Measurements from ENCODE around the gene ARSD.
"Not testable (repeated sequence)": the region's sequence is repeated elsewhere in the genome, so short reads cannot be mapped to it uniquely, and the experiment has no call there.

Gene ARSD

DNA sequence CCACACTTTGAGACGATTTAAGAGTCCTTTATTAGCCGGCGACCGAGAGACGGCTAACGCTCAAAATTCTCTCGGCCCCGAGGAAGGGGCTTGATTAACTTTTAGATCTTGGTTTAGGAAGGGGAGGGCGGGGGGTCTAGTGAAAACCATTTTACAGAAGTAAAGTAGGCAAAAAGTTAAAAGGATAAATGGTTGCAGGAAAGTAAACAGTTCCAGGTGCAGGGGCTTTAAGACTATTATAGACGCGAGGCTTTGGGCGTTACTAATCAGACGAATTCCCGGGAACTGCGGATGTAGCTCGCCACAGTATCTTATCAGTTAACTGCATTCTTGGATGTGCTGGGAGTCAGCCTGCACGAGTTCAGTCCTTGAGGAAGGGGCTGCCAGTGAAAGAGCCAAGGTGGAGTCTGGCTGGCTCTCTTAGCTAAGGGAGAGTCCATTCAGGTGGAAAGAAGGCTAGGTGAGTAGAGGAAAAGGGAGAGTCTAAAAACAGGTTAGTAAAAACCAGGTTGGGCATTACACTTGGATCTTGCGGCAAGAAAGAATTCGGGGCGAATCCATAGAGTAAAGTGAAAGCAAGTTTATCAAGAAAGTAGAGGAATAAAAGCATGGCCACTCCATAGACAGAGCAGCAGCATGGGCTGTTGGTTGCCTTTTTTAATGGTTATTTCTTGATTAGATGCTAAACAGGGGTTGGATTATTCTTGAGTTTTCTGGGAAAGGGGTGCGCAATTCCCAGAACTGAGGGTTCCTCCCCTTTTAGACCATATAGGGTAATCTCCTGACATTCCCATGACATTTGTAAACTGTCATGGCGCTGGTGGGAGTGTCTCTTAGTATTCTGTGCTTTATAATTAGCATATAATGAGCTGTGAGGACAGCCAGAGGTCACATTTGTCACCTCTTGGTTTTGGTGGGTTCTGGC lies 38.3 kb downstream of the ARSD start:
- not testable (repeated sequence) for DNase-seq

DNA sequence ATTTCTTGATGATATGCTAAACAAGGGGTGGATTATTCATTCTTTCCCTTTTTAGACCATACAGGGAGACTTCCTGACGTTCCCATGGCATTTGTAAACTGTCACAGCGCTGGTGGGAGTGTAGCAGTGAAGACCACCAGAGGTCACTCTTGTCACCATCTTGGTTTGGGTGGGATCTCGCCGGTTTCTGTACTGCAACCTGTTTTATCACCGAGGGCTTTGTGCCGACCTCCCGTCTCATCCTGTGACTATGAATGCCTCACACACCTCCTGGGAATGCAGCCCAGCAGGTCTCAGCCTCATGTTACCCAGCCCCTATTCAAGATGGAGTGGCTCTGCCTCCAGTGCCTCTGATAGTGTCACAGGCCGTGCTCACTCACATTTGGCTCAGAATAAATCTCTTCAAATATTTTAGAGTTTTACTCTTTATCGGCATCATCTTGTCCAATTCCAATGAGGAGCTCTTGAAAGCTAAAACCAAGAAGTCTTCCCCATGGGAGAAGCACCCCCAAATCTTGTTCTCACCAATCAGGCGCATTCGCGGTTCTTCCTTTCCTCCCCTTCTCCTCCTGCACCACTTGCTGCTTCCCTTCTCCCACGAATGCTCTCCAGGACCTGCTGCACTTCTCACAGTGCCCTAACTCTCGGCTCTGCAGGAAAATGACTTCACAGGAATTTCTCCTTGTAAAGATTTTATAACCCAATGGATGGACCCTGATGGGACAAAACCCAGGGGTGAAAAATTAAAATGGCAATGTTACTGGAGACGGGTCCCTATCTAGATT lies 39.2 kb downstream of the ARSD start:
- not testable (repeated sequence) for DNase-seq

DNA sequence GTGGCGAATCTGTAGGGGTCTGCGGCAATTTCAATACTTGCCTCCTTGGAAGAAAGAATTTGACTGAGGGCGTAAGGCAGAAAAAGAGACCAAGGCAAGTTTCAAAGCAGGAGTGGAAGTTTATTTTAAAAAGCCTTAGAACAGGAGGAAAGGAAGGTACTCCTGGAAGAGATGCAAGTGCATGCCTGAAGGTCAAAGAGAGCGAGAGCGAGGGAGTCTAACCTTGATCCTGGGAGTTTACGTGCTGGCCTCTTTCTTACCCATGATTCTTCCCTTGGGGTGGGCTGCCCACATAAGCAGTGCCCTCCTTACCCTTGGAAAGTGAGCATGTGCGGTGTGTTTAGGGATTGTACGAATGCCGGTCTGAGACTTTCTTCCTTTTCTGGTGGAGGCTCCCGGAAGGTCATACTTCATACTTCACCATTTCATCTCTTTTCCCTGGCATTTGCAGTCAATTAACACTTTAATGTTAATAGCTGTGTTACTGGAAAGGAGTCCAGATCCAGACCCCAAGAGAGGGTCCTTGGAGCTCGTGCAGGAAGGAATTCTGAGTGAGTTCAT lies 40.0 kb downstream of the ARSD start:
- no peak for DNase-seq

DNA sequence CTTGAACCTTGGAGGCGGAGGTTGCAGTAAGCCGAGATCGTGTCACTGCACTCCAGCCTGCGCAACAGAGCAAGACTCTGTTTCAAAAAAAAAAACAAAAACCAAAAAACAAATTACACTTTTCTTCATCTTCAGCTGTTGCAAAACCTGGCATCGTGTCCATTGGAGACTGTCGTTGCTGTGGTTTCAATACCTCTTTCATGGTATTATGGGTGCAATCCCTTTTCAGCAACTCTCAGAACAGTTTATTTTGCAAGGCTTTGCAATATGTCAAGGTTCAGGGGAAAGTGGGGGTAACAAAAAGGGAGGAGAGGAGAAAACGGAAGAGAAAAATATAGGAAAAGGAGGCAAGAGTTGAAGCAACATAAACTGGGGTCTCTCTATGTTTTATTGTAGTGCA lies 40.8 kb downstream of the ARSD start:
- no peak for DNase-seq

DNA sequence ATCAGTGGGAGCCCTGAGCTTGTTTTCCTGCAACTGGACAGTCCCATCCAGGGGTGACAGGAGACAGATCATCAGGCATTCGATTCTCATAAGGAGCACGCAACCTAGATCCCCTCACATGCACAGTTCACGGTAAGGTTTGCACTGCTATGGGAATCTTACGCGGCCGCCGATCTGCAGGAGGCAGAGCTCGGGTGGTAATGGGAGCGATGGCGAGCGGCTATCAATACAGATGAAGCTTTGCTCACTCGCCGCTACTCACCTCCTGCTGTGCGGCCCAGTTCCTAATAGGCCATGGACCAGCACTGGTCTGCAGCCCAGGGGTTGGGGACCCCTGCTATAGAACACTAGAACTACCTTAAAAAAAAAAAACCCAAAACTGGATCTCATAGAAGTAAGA lies 45.4 kb downstream of the ARSD start:
- no peak for DNase-seq

DNA sequence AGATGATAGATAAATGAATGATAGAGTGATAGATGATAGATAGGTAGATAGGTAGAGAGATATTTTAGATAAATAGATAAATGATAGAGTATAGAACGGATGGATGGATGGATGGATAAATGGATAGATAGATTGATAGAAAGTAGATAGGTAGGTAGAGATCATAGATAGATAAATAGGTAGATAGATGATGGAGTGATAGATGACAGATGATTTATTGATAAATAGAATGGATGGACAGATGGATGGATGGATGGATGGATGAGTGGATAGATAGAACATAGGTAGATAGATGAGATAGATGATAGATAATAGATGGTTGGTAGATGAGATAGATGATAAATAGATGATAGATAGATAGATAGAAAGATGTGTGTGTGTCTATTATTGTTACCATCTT lies 49.5 kb downstream of the ARSD start:
- DNase-seq = no peak

DNA sequence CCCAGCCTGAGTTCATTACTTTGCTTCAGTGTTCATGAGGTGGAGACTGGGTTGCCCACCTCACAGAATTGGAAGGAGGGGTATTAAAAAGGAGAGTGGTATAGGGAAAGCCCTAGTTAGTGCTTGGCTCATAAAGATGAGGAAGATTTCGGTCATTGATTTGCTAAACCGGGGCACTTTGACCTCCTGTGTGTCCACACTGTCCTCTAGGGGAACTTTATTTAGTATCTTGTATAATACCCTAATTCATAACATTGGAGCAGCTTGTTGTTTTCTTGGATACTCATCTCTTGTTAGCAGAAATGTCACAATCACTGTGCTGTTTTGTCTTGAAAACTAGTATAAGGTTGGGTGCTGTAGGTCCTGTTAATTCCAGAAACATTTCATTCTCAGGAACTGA lies 50.6 kb downstream of the ARSD start:
- no peak for DNase-seq

DNA sequence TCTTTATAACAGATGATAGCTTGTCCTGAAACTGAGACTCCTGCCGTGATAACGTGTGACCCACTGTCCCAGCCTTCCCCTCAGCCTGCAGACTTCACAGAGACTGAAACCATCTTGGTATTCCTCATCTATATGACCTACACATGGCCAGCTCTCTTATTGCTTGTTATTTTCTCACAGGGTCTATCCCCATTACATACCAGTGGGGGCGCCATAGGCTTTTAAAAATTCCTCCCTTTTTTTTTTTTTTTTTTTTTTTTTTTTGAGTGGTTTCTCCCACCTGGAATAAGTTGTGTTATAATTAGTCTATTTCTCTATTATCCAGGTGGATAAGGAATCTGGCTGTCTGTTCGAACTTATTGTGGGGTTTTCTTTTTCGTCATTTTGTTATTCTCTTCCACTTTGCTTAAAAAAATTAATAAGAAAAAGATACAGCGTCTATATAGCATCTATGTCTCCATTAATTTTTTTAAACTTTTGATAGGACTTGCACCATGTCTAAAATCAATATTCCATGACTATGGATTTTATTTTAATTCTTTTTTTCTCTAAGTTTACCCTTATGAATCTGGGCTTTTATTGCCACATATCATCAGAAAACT lies 53.2 kb downstream of the ARSD start:
- no peak for DNase-seq

DNA sequence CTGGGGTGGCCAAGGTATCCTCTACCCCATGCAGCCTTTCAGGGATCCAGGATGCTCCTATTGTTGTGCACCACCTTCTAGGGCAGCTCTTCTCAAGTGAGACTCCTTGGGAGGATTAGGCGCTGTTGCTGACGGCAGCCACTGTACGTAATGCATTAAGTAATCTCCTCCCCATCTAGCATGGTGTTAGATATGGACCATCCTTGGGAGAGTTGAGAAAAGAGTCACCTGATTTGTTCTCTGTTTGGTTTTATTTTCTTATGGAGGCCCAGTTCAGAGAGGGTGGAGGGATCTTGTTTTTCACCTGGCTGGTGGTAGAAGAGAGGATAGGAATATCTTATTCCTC lies 54.0 kb downstream of the ARSD start:
- DNase-seq = no peak

DNA sequence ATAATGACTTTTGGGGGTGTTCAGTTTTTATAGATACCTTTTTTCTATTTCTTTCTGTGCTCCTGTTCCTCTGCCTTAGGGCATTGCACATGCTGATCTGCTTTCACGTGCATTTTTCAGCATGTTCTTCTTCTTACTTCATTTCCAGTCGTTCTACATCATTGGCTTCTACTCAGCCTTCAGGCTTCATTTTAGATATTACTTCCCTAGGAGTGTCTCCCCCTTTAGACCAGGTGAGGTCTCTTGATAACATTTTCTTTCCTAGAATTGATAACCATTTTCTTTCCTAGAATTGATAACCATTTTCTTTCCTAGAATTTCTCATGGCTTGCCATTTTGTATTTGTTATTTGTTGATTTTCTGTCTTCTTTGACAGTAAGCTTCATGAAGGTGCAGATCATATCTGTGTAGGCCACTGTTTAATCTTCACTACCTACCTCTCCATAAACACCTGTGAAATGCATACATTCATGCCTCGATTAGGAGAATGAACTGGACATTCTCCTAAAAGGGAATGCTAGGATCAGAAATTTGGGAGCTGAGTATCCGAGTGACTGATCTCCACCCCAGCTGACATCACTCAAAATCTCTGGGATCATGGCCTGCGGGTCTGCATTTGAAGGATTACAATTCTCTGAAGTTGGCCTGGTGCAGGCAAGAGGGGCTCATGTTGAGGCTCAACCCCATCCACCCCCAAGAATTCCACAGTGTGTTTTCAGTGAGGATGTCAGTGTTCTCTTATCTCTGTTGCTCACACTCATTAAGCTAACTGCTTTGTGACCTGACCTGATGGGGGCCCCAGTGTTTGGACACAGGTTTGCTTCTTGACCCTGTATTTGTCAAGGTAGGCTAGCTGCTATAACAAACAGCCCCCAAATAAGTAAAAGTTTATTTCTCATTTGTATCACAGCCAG lies 54.7 kb downstream of the ARSD start:
- DNase-seq = no peak

DNA sequence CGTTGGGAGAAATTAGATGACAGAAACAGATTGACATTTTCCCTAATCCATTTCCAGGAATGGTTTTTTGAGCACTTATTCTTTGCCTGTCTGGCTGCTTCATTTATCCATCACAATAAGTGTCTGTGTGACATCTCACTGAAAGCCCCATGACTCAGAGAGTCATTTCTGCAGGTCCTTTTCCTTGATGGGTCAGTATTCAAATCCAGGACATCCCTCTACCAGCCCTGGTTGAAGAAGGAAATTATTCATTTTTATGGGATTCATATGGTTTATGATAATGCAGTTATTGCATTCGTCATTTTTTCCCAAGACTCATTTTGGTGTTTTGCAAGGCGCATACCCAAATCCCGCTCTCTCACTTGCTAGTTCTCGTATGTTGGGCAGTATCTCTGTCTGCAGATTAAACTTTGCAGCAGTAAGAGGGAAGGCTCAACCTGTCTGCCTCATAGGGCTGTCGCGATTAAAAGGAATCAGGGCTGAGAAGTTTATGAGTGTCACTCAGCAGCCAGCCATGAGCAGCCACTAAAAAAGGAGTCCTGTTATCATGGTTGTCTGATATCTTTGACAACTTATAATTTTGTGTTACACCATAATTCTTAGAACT lies 56.4 kb downstream of the ARSD start:
- no peak for DNase-seq

DNA sequence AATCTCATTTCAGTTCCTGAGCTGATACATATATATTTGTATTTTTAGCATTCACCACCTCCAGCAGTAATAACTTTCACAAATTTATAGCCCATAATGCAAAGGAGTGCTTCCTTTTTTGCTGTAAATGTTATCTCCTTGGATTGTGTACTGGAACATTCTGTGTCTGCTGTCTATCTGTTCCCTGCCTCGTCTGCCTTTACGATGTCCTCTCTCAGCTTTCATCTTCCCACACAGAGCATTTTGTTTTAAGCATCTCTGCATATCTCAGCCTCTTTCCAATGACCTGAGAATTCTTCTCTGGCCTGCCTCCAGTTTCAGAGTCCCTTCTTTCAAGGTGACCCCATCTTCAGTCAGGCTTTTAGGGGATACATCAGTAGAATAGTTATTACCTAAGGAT lies 57.3 kb downstream of the ARSD start:
- no peak for DNase-seq

DNA sequence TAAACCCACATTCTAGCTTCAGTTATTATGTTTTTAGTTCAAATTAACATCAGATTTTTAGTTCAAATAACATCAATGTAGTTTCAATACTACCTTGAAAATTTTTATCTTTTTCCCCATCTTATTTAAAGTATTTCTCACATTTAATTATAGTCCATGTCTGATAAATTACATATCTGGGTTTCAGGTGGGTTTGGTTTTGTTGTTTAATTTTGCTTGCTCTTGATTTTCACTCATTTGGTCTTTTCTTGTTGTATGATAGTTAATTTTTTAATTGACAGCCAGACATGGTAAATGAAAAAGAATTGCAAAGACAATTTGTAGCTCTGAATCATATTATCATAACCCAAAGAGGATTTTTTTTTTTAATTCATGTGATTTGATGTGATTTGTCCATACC lies 58.5 kb downstream of the ARSD start:
- no peak for DNase-seq

DNA sequence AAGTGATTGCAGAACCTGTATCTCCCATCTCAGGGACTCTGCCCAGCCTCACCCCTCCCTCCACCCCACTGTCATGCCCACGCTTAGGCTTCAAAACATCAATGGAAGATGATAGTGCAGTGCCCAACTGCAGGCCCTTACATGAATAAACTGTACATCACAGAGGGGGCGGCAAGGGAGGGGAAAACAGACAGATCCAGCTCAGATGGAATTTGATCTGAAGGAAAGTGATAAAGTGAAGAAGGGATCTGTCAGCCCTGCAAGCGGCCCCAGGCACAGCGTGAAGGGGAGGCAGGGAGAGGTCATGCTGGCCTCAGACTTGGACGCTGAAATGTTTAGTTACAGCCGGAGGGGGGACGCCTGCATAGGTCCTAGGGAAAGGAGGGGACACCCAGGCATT lies 61.9 kb downstream of the ARSD start:
- DNase-seq = no peak

DNA sequence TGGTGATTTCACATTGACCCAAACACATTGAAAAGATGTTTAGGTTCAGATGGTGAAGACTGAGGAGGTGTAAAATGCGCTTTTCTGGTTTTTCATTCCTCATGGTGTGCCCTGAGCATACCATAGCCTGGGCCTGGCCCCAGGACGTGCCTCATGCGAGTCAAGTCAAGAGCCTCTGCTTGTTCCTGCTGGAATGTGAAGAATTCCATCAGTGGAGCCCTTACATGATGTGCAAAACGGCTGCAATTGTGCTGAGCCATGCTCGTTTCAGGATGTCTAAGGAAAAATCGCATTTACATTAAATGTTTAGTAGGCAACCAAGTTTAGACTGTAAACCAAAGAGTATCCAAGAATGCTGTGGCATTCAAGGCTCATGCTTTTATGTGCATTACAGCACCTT lies 65.5 kb downstream of the ARSD start:
- DNase-seq = no peak

DNA sequence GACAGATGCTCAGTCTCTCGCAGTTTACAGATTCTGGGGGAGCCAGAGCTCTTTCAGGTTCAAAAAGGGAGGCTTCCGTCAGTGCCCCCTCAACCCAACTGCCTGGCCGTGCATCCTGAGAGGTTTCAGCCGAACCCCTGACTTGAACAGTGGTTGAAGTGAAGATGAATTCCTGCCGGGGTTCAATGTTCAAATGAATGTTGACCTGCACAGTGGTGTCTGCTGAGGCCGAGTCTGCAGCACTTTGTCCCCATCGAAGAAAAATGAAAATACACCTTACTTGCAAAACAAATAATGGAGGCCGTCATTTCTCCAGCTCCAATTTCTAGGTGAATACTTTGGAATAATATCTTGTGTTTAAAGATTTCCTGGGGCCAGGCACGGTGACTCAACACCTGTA lies 66.7 kb downstream of the ARSD start:
- no peak for DNase-seq

DNA sequence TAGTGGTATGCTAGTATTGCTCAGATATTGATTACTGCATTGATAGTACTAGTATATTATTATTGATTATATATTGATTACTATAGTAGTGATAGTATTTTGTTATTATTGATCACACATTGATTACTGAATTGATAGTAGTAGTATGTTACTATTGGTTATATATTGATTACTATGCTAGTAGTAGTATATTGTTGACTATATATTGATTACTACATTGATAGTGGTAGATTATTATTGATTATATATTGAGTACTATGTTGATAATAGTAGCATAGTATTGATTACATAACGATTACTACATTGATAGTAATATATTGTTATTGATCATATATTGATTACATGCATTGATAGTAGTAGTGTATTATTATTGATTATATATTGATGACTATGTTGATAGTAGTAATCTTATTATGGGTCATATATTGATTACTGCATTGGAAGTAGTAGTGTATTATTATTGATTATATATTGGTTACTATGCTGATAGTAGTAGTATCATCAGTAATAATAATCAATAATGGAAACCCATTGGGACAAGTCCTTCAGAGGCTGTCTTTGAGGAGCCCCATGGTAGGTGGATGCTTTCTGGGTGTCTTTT lies 69.8 kb downstream of the ARSD start:
- DNase-seq = no peak

DNA sequence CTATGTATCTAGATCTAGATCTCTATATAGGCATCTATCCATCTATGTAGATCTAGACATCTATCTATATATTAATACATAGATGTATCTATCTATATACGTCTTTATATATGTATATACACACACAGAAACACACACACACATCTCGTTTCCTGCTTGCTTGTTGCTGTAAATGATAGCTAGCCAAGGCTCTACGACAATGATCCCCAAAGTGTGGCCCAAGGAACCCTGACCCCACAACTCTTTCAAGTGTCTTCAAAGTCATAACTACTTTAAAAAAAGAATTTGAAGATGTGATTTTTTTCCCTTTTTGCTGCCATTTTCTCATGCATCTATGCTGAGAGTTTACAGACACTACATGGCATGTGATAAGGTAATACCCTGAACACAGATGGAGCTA lies 71.6 kb downstream of the ARSD start:
- DNase-seq = no peak

DNA sequence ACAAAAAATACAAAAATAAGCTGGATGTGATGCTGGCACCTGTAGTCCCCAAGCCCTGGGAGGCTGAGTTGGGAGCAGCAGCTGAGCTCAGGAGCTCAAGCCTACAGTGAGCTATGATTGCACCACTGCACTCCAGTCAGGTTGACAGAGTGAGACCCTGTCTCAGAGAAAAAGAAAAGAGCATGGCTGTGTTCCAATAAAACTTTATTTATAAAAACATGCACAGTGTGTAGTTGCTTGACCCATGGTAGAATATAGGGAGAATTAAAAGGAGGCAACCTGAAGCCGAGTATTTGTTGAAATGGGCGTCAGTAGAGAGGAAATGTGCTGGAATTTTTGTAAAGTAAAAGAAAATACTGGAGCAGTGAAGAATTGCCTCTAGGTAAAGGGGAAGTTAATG lies 73.4 kb downstream of the ARSD start:
- no peak for DNase-seq

DNA sequence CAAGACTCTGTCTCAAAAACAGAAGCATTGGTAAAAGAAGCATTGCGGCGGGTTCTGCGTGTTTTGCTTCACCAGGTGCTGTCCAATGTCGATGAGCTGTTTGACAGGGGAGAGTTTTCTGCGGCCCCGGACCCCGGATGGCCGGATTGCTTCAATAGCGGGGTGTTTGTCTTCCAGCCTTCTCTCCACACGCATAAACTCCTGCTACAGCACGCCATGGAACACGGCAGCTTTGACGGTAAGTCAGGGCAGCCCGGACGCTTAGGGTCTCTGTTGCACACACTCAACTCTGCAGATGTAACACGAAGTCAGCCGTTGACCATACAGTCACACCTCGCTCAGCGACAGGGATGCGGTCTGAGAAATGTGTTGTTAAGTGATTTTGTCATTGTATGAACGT lies 74.2 kb downstream of the ARSD start:
- DNase-seq = no peak

Data from CD4-positive, alpha-beta T cell treated with Interferon gamma for 1 hour (primary cell).